GM19193 (cell line): ENCODE results near the gene ZNF845.
A peak's percentile ranks its signal among the peaks of the same experiment; 100 is the strongest.

ENCODE experiments used
- POLR2A ChIP-seq: IDR thresholded peaks from 4 replicates; pipeline ENCODE4 v1.6.1; 2011; ENCODE audit not compliant: insufficient read depth, insufficient read length; ENCODE audit errors: extremely low read depth

Gene ZNF845

DNA sequence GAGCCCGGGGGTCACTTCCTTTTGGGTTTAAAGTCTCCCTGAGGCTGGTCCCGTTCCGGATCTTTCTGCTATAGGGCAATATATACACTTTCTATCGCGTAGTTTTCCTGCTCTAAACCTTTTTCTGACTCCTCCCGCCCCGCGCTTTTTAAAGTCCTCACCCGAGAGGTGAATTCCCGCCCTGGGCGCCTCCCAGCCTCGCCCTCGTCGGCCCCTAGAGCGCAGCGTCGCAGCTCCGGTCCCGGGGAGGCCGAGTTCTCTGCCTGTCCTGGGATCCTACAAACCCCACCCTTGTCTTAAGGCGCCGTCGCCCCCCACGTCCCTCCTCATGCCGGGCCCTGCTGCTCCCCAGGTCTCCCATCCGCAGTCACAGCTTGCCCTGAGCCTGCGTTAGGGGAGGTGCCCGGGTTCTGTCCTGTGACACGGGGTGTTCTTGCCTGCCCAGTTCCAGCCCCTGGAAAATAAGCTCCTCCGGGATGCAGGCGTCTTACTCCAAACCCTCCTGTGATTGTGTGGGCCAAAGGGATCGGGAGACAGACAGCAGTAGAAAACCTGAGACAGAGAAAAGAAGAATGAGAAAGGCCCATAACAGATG lies 32.4 kb downstream of the ZNF845 start:
- no peak for TF ChIP-seq POLR2A

DNA sequence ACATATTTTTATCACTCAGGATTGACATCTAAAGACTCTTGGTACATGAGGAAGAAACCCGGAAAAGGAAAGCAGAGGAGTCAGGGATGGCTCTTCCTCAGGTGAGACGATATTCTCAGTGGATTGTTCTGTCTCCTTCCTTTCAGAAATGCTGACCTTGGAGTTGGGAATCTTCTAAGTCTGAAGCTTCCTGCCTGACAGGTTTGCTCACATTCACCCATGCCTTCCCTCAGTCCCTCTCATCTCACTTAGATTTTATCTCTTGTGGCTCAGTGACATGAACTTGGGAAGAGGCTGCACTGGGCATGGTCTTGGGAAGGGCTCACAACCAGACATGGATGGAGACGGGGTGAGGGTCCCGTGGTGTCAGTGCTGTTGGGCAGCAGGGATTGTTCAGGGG lies 38.6 kb downstream of the ZNF845 start:
- TF ChIP-seq POLR2A = no peak

- no peak for TF ChIP-seq POLR2A
Observed at GRCh38 chr19:53374288-53374687, 40.7 kb downstream of the ZNF845 start.

- no peak for TF ChIP-seq POLR2A
Observed at GRCh38 chr19:53374743-53375142, 41.2 kb downstream of the ZNF845 start.

DNA sequence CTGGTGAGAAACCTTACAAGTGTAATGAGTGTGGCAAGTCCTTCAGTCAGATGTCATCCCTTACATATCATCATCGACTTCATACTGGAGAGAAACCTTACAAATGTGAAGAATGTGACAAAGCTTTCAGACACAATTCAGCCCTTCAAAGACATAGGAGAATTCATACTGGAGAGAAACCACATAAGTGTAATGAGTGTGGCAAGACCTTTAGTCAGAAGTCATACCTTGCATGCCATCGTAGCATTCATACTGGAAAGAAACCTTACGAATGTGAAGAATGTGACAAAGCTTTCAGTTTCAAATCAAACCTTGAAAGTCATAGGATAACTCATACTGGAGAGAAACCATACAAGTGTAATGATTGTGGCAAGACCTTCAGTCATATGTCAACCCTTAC lies 47.8 kb downstream of the ZNF845 start:
- TF ChIP-seq POLR2A = no peak

GRCh38 chr19:53388168-53388567 lies 54.6 kb downstream of the ZNF845 start:
- TF ChIP-seq POLR2A = no peak

DNA sequence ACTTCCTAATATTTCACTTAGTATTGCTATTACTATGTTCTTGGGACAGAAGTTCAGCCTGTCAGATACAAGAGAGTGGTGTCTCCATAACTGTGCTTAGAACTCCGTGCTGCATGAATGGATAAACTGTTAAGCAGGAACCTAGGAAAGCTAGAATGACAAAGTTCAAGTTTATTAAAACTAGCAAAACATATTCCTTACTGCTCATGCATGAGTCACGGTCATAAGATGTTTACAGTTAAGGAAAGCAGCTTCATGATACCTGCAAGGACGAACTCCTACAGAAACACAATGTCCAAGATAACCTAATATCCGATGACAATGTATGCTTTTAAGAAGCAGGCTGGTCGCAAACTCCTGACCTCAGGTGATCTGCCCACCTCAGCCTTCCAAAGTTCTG lies 55.4 kb downstream of the ZNF845 start:
- no peak for TF ChIP-seq POLR2A

- no peak for TF ChIP-seq POLR2A
Observed at GRCh38 chr19:53389571-53389970, 56.0 kb downstream of the ZNF845 start.

DNA sequence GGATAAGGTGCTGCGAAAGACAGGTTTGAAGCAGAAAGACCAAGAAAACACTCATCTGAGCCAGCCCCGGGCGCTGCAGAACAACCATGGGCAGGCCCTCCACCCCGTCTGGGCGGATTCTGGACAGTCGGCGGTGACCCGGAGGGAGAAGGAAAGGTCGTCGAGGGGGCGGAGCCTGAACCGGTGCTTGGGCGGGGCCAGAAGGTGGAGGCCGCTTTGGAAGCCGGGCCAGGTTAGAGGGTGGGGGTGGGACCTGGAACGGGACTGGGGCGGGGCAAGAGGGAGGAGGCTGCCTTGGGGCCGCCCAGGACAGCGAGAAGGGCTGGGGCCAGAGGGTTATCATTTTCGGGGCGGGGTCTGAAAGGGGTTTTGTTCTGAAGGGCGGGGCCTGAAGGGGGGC lies 56.4 kb downstream of the ZNF845 start:
- no peak for TF ChIP-seq POLR2A

GRCh38 chr19:53394522-53394973 lies 61.0 kb downstream of the ZNF845 start:
- no peak for TF ChIP-seq POLR2A

GRCh38 chr19:53394974-53395839 lies 61.7 kb downstream of the ZNF845 start, which contains the start of gene ZNF765:
Gene ZNF765, plus strand, starts transcription at chr19:53395149. Its CDS starts 2,867 bp downstream, at chr19:53398016.
- peak; percentile 82 for TF ChIP-seq POLR2A

- no peak for TF ChIP-seq POLR2A
Observed at GRCh38 chr19:53396525-53396868, 62.9 kb downstream of the ZNF845 start.
